Spleen (tissue), 7 donors: ENCODE data around the gene ODF2.

Experiments used
- POLR2A ChIP-seq, 3 donors: fragments of 450-650 bp; IDR thresholded peaks; one replicate each; pipeline ENCODE4 v1.5.1; 2017; ENCODE audit warnings: antibody characterized with exemption in 3 of 3, mild to moderate bottlenecking in 1 of 3
- POLR2AphosphoS5 ChIP-seq, 3 donors: sonication (generic); formaldehyde crosslinking; IDR thresholded peaks; one replicate each; pipeline ENCODE4 v1.5.1; 2017; ENCODE audit warnings: antibody characterized with exemption in 3 of 3
- TF ChIP-seq, protein P1 (sequence below), 11 experiments: fragments of 200-600 bp in 7 of 11; fragments of 450-650 bp in 4 of 11; sonication (generic) in 4 of 11; IDR thresholded peaks in 8 of 11; conservative IDR thresholded peaks in 3 of 11; 1 replicate in 7 of 11; 2 replicates in 4 of 11; pipeline versions ENCODE4 v1.4.0 to v1.8.0; 2016 to 2021; ENCODE audit warnings: antibody characterized with exemption in 11 of 11, inconsistent platforms in 4 of 11, mild to moderate bottlenecking in 1 of 11
- donor health status: DM: no; HTN: no; CAD: no; lungs with moderate emphysema.
- donor health status: DM: no; HTN: no; CAD: no.
- donor health status: DM: no; HTN: no; CAD: no.

DNA sequence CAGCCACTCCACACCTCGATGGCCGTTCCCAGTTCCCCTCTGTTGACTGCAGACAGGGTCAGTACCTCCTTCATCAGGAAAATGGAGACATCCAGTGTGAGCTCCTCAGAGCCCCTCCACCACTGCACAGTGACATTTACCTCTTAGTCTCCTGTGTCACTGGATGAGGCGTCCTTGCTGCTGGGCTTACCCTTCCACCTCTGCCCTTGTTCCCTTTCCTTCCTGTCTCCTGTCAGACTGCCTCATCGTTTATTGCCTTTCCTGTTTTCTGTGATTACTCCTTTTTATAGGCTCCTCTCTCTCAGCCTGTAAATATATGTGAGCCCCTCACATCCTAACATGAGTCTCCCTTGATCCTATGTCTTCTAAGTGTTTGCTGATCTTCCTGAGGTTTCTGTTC, 73.4 kb downstream of the ODF2 start:
- TF ChIP-seq, protein P1, sequence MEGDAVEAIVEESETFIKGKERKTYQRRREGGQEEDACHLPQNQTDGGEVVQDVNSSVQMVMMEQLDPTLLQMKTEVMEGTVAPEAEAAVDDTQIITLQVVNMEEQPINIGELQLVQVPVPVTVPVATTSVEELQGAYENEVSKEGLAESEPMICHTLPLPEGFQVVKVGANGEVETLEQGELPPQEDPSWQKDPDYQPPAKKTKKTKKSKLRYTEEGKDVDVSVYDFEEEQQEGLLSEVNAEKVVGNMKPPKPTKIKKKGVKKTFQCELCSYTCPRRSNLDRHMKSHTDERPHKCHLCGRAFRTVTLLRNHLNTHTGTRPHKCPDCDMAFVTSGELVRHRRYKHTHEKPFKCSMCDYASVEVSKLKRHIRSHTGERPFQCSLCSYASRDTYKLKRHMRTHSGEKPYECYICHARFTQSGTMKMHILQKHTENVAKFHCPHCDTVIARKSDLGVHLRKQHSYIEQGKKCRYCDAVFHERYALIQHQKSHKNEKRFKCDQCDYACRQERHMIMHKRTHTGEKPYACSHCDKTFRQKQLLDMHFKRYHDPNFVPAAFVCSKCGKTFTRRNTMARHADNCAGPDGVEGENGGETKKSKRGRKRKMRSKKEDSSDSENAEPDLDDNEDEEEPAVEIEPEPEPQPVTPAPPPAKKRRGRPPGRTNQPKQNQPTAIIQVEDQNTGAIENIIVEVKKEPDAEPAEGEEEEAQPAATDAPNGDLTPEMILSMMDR (IDR thresholded peaks at IDR 0.05 in 8 of 11, conservative IDR thresholded peaks at IDR 0.05 in 3 of 11): no peak
- TF ChIP-seq POLR2A (IDR thresholded peaks at IDR 0.05) (no peak), POLR2AphosphoS5 (IDR thresholded peaks at IDR 0.05) (peak in 1 of 3 donors; percentile 33)
